HG02610 (cell line): ENCODE results near the gene TEAD4.

Experiments used
- ATAC-seq: cut with Tn5 transposase; IDR thresholded peaks from one replicate; pipeline ENCODE4 v1.9.1; 2021; ENCODE audit warnings: mild to moderate bottlenecking, moderate library complexity; ENCODE audit not compliant: unreplicated experiment

Gene TEAD4

DNA sequence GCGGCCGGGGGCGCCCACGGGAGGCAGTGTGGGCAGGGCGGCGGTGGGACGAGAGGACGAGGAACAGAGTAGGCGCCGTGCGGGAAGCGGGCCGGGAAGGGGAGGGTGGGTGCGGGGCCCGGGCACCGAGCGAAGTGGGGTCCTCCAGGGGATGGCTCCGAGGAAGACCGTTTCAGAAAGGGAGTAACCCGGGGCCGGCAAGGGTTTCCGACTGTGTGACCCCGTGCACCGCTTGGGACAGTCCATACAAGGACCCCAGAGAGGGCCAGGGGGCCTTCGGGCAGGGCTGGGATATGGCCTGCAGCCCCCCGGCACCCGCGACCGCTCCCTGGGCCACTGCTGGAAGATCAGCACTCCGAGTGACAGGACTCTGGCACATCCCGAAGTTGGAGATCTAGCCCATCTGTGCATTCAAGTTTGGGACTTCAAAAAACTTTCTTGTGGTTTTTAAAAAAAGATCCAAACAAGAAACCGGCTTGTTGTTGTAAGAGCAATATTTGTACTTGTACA, 118.4 kb downstream of the TEAD4 start:
- ATAC-seq: no peak

DNA sequence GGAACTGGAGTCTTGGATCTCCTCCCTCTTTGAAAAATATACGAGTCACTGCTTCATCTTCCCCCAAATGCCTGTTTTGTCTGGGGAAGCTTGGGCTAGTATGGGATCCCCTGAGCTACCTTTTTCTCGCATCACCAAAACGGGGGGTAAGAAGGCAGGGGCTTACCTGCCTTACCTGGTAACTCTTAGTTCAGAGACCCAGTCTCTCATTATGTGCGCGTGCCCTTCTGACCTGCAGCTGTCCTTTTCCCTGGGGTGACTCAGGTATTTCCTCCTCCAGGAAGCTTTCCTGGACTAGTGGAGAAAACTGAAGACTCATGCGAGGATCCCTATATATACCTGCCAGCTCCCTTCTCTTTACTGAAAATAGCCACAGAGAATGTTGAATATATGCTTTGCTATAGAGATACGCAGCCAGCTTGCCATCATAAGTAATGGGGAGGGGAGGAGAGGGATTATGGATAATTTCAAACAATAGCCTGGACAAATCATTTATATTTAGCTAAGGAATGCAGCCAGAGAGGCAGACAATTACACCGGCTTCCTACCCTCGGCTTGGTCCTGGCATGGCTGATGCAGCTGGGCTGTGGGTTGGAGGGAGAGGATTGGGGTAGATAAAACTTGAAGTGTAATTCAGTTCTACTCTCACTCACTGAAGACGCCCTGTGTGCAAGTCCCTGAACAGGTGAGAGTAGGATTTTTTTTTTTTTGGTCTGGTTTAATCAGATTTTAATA, 119.1 kb downstream of the TEAD4 start:
- ATAC-seq: no peak

GRCh38 chr12:3081091-3081490, 121.9 kb downstream of the TEAD4 start:
- ATAC-seq: no peak

- ATAC-seq: no peak
These were observed 122.7 kb downstream of the TEAD4 start for GRCh38 chr12:3081886-3082285.

DNA sequence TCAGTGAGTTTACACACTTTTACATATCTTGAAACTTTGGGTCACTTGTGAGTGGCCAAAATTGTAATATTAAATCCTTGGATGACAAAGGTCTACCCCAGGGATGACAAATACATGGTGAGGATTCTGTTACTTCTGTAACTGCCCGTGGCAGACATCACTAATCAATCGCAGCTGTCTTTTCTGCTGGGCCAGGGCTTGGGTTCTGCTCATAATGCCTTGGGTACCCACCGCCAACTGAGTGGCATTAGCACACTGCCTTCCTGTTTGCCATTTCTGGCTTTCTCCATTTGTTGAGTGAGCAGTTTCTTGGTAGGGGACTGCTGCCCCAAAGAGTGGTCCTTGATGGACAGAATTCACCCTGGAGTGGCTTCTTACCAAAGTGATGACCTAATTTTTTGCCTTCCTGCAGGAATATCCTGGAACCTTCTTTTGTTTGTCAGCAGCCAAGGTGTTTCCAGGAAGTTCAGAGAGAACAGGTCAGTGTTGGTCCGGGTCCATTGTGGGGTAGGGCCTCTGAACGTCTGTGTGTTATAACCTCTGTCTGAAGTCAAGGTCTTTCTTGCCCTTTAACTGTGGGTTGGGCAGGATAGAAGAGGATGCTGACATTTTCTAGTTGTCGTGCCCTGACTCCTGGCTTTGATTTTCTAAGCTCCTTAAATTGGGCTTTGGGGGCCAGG, 124.2 kb downstream of the TEAD4 start:
- ATAC-seq: no peak

DNA sequence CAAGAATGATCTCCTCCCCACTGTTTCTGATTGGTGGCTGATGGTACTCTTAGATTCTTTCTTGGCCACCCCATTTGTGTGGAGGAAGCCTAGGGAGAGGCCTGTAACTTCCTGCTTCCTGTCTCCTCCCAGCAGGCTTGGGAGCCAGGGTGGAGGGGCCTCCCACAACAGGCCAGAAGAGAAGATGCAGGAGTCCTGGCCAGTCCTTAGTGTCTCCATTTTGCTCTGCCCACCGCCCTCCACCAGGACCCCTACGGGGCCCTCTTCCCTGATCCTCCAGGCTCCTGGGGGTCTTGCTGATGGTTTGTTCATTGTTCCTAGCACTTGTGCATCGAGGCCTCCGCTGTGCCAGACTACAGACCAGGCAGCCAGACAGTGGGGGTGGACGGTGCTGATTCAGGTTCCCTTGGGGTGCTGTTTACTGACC, 124.7 kb downstream of the TEAD4 start:
- ATAC-seq: no peak

GRCh38 chr12:3084742-3085141, 125.5 kb downstream of the TEAD4 start:
- ATAC-seq: no peak

GRCh38 chr12:3085341-3086139, 126.3 kb downstream of the TEAD4 start:
- ATAC-seq: no peak

- no peak for ATAC-seq
These were observed 127.0 kb downstream of the TEAD4 start for GRCh38 chr12:3086211-3086610.

- ATAC-seq: no peak
These were observed 127.6 kb downstream of the TEAD4 start for GRCh38 chr12:3086729-3087323.

GRCh38 chr12:3087758-3088650, 128.8 kb downstream of the TEAD4 start:
- no peak for ATAC-seq

DNA sequence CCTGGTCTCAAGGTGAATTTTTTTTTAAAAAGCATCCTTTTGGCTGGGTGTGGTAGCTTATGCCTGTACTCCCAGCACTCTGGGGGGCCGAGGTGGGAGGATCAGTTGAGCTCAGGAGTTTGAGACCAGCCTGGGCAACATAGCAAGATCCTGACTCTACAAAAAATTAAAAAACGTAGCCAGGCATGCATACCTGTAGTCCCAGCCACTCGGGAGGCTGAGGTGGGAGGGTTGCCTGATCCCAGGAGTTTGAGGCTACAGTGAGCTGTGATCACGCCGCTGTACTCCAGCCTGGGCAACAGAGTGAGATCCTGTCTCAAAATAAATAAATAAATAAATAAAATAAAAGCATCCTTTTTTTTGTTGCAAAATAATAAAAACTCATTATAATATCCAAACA, 130.4 kb downstream of the TEAD4 start:
- no peak for ATAC-seq
